HepG2 (cell line): ENCODE data around the gene ZNF134.
A peak's percentile ranks its signal among the peaks of the same experiment; 100 is the strongest.

Experiments
- CHCHD3 ChIP-seq: sonication (generic); formaldehyde crosslinking; IDR thresholded peaks from 2 replicates; pipeline ENCODE4 v1.8.0; 2022; ENCODE audit warnings: mild to moderate bottlenecking, missing genetic modification reagents, moderate library complexity
- EP300 ChIP-seq, 3 experiments: sonication (generic) in 1 of 3; formaldehyde crosslinking in 1 of 3; IDR thresholded peaks; 2 replicates each; pipeline versions ENCODE4 v1.5.1 to v1.6.1; 2011 to 2020; ENCODE audit warnings: low read depth in 2 of 3, low read length in 2 of 3, borderline replicate concordance in 1 of 3, improper control_type of control experiment in 1 of 3, mild to moderate bottlenecking in 1 of 3, missing genetic modification reagents in 1 of 3, moderate library complexity in 1 of 3
- FOXA1 ChIP-seq, 2 experiments: fragments of 450-650 bp in 1 of 2; sonication (generic) in 1 of 2; formaldehyde crosslinking in 1 of 2; IDR thresholded peaks; 2 replicates each; pipeline versions ENCODE4 v1.4.0 to v1.6.1; 2016 to 2020; ENCODE audit warnings: missing genetic modification reagents in 1 of 2
- GATA4 ChIP-seq: sonication (generic); IDR thresholded peaks from 2 replicates; pipeline ENCODE4 v1.6.1; 2016; ENCODE audit warnings: antibody characterized with exemption, low read depth, borderline replicate concordance
- POLR2AphosphoS5 ChIP-seq: IDR thresholded peaks from 2 replicates; pipeline ENCODE4 v1.6.1; 2012; ENCODE audit warnings: low read depth, low read length
- RBFOX2 ChIP-seq: fragments of 200-400 bp; formaldehyde crosslinking; IDR thresholded peaks from 2 replicates; pipeline ENCODE4 v1.6.1; 2017; ENCODE audit warnings: low read depth, mild to moderate bottlenecking, low read length
- TP53 ChIP-seq: sonication (generic); formaldehyde crosslinking; conservative IDR thresholded peaks from 2 replicates; pipeline ENCODE4 v1.4.0; 2020; ENCODE audit warnings: missing genetic modification reagents
- ZNF3 ChIP-seq: IDR thresholded peaks from 2 replicates; pipeline ENCODE4 v1.7.0; 2017; ENCODE audit warnings: inconsistent platforms
- ZNF318 ChIP-seq: sonication (generic); formaldehyde crosslinking; IDR thresholded peaks from 2 replicates; pipeline ENCODE4 v1.4.0; 2020; ENCODE audit warnings: mild to moderate bottlenecking, missing genetic modification reagents
- ZNF615 ChIP-seq: sonication (generic); formaldehyde crosslinking; IDR thresholded peaks from 2 replicates; pipeline ENCODE4 v1.5.0; 2020; ENCODE audit warnings: mild to moderate bottlenecking, missing genetic modification reagents, borderline replicate concordance
- TF ChIP-seq, protein P1 (sequence below): sonication (generic); formaldehyde crosslinking; IDR thresholded peaks from 2 replicates; pipeline ENCODE4 v1.5.0; 2020; ENCODE audit warnings: mild to moderate bottlenecking, missing genetic modification reagents, moderate library complexity
- TF ChIP-seq, protein P2 (sequence below): sonication (generic); formaldehyde crosslinking; conservative IDR thresholded peaks from 2 replicates; pipeline ENCODE4 v1.8.0; 2022; ENCODE audit warnings: low read depth, missing genetic modification reagents
- TF ChIP-seq, protein P3 (sequence below), 2 experiments: IDR thresholded peaks; 2 replicates each; pipeline ENCODE4 v1.6.1; 2011 to 2012; ENCODE audit warnings: low read length in 2 of 2, borderline replicate concordance in 1 of 2, low read depth in 1 of 2, mild to moderate bottlenecking in 1 of 2, moderate library complexity in 1 of 2

- TF ChIP-seq POLR2AphosphoS5 = no peak
- TF ChIP-seq TP53 (CRISPR knock-in tag) = no peak
- TF ChIP-seq, protein P1, sequence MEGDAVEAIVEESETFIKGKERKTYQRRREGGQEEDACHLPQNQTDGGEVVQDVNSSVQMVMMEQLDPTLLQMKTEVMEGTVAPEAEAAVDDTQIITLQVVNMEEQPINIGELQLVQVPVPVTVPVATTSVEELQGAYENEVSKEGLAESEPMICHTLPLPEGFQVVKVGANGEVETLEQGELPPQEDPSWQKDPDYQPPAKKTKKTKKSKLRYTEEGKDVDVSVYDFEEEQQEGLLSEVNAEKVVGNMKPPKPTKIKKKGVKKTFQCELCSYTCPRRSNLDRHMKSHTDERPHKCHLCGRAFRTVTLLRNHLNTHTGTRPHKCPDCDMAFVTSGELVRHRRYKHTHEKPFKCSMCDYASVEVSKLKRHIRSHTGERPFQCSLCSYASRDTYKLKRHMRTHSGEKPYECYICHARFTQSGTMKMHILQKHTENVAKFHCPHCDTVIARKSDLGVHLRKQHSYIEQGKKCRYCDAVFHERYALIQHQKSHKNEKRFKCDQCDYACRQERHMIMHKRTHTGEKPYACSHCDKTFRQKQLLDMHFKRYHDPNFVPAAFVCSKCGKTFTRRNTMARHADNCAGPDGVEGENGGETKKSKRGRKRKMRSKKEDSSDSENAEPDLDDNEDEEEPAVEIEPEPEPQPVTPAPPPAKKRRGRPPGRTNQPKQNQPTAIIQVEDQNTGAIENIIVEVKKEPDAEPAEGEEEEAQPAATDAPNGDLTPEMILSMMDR = no peak
- TF ChIP-seq CHCHD3 = no peak
- TF ChIP-seq, protein P2, sequence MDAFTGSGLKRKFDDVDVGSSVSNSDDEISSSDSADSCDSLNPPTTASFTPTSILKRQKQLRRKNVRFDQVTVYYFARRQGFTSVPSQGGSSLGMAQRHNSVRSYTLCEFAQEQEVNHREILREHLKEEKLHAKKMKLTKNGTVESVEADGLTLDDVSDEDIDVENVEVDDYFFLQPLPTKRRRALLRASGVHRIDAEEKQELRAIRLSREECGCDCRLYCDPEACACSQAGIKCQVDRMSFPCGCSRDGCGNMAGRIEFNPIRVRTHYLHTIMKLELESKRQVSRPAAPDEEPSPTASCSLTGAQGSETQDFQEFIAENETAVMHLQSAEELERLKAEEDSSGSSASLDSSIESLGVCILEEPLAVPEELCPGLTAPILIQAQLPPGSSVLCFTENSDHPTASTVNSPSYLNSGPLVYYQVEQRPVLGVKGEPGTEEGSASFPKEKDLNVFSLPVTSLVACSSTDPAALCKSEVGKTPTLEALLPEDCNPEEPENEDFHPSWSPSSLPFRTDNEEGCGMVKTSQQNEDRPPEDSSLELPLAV (CRISPR knock-in tag) = no peak
- TF ChIP-seq FOXA1 (IDR thresholded peaks at IDR 0.05) = no peak
- TF ChIP-seq FOXA1 (CRISPR knock-in tag; IDR thresholded peaks at IDR 0.05) = no peak
- TF ChIP-seq, protein P3, sequence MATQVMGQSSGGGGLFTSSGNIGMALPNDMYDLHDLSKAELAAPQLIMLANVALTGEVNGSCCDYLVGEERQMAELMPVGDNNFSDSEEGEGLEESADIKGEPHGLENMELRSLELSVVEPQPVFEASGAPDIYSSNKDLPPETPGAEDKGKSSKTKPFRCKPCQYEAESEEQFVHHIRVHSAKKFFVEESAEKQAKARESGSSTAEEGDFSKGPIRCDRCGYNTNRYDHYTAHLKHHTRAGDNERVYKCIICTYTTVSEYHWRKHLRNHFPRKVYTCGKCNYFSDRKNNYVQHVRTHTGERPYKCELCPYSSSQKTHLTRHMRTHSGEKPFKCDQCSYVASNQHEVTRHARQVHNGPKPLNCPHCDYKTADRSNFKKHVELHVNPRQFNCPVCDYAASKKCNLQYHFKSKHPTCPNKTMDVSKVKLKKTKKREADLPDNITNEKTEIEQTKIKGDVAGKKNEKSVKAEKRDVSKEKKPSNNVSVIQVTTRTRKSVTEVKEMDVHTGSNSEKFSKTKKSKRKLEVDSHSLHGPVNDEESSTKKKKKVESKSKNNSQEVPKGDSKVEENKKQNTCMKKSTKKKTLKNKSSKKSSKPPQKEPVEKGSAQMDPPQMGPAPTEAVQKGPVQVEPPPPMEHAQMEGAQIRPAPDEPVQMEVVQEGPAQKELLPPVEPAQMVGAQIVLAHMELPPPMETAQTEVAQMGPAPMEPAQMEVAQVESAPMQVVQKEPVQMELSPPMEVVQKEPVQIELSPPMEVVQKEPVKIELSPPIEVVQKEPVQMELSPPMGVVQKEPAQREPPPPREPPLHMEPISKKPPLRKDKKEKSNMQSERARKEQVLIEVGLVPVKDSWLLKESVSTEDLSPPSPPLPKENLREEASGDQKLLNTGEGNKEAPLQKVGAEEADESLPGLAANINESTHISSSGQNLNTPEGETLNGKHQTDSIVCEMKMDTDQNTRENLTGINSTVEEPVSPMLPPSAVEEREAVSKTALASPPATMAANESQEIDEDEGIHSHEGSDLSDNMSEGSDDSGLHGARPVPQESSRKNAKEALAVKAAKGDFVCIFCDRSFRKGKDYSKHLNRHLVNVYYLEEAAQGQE (IDR thresholded peaks at IDR 0.05; ENCODE audit: borderline replicate concordance in 1 of 2, low read depth in 1 of 2, low read length in 2 of 2) = no peak
- TF ChIP-seq ZNF3 = no peak
- peak; percentile 41; the same call in 1 of the 2 replicates for TF ChIP-seq RBFOX2
- TF ChIP-seq ZNF318 (CRISPR knock-in tag) = no peak
- TF ChIP-seq GATA4 = no peak
- no peak for TF ChIP-seq ZNF615 (CRISPR knock-in tag)
- no peak for TF ChIP-seq EP300 (IDR thresholded peaks at IDR 0.05; ENCODE audit: low read depth in 2 of 2, low read length in 2 of 2)
- TF ChIP-seq EP300 (CRISPR knock-in tag; IDR thresholded peaks at IDR 0.05; ENCODE audit: borderline replicate concordance) = no peak
Observed at GRCh38 chr19:57620673-57621348, 6.8 kb downstream of the ZNF134 start.
